ENCODE data around the gene HMGA1.

HMGA1 gene

GRCh38 chr6:34236443-34237315 is at the start of gene HMGA1:
Gene HMGA1, plus strand, starts transcription at chr6:34236873. Its CDS starts 3,908 bp downstream, at chr6:34240781.
- peak; percentile 86 for DNase-seq (ENCODE audit: low read depth)

GRCh38 chr6:34189806-34190503 is 46.7 kb upstream of the HMGA1 start:
- peak; percentile 35 for DNase-seq (ENCODE audit: low read depth)

- no peak for DNase-seq (ENCODE audit: low read depth)
These were observed 46.1 kb upstream of the HMGA1 start for GRCh38 chr6:34190504-34191122.

GRCh38 chr6:34194772-34195171 is 41.9 kb upstream of the HMGA1 start:
- no peak for DNase-seq (ENCODE audit: low read depth)

- no peak for DNase-seq (ENCODE audit: low read depth)
These were observed 41.0 kb upstream of the HMGA1 start for GRCh38 chr6:34195726-34196115.

- peak; percentile 83 for DNase-seq (ENCODE audit: low read depth)
These were observed 40.4 kb upstream of the HMGA1 start for GRCh38 chr6:34196116-34196832.

- DNase-seq (ENCODE audit: low read depth), result no peak
These were observed 39.9 kb upstream of the HMGA1 start for GRCh38 chr6:34196833-34197195.

- DNase-seq (ENCODE audit: low read depth), result no peak
These were observed 36.2 kb upstream of the HMGA1 start for GRCh38 chr6:34200340-34200971.

- no peak for DNase-seq (ENCODE audit: low read depth)
These were observed 35.1 kb upstream of the HMGA1 start for GRCh38 chr6:34201455-34202107.

GRCh38 chr6:34202329-34203201 is 34.1 kb upstream of the HMGA1 start:
- no peak for DNase-seq (ENCODE audit: low read depth)

- no peak for DNase-seq (ENCODE audit: low read depth)
These were observed 32.0 kb upstream of the HMGA1 start for GRCh38 chr6:34204693-34205092.

GRCh38 chr6:34205466-34205865 is 31.2 kb upstream of the HMGA1 start:
- DNase-seq (ENCODE audit: low read depth), result no peak

- DNase-seq (ENCODE audit: low read depth), result no peak
These were observed 30.8 kb upstream of the HMGA1 start for GRCh38 chr6:34205916-34206315.

GRCh38 chr6:34206726-34207125 is 29.9 kb upstream of the HMGA1 start:
- DNase-seq (ENCODE audit: low read depth), result no peak

- DNase-seq (ENCODE audit: low read depth), result no peak
These were observed 28.8 kb upstream of the HMGA1 start for GRCh38 chr6:34207695-34208443.

- DNase-seq (ENCODE audit: low read depth), result no peak
These were observed 22.9 kb upstream of the HMGA1 start for GRCh38 chr6:34213772-34214171.

GRCh38 chr6:34218691-34219090 is 18.0 kb upstream of the HMGA1 start:
- no peak for DNase-seq (ENCODE audit: low read depth)

- no peak for DNase-seq (ENCODE audit: low read depth)
These were observed 13.2 kb upstream of the HMGA1 start for GRCh38 chr6:34223381-34223955.

Data from activated T-cell treated with anti-CD3 and anti-CD28 coated beads for 24 hours (primary cell).